ENCODE results near the gene FBXO30.
A peak's percentile ranks its signal among the peaks of the same experiment; 100 is the strongest.

FBXO30 gene, protein sequence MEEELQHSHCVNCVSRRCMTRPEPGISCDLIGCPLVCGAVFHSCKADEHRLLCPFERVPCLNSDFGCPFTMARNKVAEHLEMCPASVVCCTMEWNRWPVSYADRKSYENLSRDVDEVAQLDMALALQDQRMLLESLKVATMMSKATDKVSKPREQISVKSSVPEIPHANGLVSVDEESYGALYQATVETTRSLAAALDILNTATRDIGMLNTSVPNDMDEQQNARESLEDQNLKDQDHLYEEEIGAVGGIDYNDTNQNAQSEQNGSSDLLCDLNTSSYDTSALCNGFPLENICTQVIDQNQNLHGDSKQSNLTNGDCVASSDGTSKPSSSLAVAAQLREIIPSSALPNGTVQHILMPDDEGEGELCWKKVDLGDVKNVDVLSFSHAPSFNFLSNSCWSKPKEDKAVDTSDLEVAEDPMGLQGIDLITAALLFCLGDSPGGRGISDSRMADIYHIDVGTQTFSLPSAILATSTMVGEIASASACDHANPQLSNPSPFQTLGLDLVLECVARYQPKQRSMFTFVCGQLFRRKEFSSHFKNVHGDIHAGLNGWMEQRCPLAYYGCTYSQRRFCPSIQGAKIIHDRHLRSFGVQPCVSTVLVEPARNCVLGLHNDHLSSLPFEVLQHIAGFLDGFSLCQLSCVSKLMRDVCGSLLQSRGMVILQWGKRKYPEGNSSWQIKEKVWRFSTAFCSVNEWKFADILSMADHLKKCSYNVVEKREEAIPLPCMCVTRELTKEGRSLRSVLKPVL

DNA sequence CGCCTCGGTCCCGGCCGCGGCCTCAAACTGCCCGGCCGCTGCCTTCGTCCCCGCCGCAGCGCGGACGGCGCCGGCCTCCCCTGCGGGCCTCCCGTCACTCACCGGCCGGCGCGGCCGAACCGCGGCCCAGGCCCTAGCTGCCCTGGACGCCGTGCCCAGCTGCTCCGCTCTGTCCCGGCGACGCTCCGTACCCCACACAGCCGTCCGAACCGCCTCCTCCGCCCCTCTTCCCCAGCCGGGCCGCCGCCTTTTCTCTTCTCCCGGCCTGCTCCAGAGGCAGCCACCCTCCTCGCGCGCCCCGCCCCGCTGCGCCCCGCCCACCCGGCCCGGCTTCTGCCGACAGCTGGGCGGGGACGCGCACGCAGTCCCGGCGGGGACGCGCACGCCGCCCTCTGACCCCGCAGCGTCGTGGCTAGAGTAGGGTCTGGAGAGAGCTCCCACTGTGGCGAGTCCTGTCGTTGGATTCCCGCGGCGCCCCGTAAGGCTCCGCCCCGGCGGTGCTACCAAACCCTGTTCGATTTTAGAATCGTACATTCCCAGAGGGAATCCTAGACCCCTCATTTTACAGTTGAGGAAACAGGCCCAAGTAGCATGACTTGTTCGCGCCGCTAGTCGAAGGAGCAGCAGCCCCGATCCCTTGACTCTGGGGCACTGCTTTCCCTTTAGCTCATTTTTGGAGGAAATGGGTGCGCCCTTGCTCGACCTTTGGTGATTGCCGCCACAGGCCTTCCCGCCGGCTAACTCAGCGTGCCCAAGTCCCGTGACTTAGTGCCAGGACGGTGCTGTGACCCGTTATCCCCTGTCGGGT is at the start of gene FBXO30:
Gene FBXO30 (minus strand): TSS at position 295 of the 808 bp plus-strand sequence. CDS start 8,390 bp downstream, outside the sequence.
- Histone ChIP-seq H3K36me3 (ENCODE audit: control insufficient read depth in 5 of 5, insufficient read depth in 5 of 5, low read length in 5 of 5) (no peaks in the 10 kb centered on the region), H3K4me1 (ENCODE audit: control insufficient read depth in 5 of 5, insufficient read depth in 5 of 5, low read length in 5 of 5) (peaks cover 0 to 35% (median 27%) of the 10 kb centered on the region in 5 donors), H3K27me3 (ENCODE audit: control insufficient read depth in 5 of 5, insufficient read depth in 4 of 5, low read length in 5 of 5) (no peaks in the 10 kb centered on the region), H3K9ac (ENCODE audit: low read length in 5 of 5) (peak within 1 kb of the TSS; percentile 51 to 94 (median 87)), H3K4me3 (ENCODE audit: low read depth in 1 of 5, low read length in 5 of 5) (peak within 1 kb of the TSS; percentile 84 to 98 (median 88)), H3K27ac (ENCODE audit: low read depth, low read length) (peak within 1 kb of the TSS; percentile 93), H3K9me3 (ENCODE audit: control insufficient read depth in 5 of 5, low read length in 5 of 5) (no peaks in the 10 kb centered on the region)

DNA sequence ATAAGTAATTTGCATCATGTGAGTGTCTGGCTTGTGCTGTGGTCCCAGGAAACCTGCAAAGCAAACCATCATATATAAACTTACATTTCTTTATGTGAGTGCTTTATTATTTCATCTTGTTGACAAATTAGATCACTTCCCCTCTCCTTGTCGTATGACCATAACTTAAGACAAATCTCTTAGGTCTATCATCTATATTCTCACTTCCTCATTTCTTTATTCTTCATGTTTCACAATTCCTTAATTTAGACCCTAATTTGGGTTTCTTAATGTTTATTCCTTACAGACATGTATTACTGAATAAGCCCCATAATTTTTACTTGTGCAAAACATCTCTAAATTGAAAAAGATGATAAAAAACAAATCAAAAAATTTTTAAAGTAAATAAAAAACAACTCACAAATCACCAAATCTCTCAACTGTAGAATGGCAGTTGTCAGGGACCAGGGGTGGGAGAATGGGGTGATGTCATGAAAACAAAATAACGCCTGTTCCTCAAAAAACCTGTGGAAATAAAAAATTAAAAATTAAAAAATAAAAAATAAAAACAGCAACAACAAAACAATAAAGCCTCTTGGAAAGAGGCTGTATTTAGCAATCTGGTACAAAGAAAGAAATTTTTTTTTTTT is 49.5 kb upstream of the FBXO30 start:
- H3K36me3 ChIP-seq (ENCODE audit: control insufficient read depth in 5 of 5, insufficient read depth in 5 of 5, low read length in 5 of 5) = peaks cover 0 to 7% (median 0%) of the 10 kb centered on the region in 5 donors
- no peaks in the 10 kb centered on the region for H3K27me3 ChIP-seq (ENCODE audit: control insufficient read depth in 5 of 5, insufficient read depth in 4 of 5, low read length in 5 of 5)
- H3K27ac ChIP-seq (ENCODE audit: low read depth, low read length) = no peak overlapping the region
- H3K9ac ChIP-seq (ENCODE audit: low read length in 5 of 5) = no peak overlapping the region
- H3K9me3 ChIP-seq (ENCODE audit: control insufficient read depth in 5 of 5, low read length in 5 of 5) = peaks cover 0 to 6% (median 0%) of the 10 kb centered on the region in 5 donors
- H3K4me1 ChIP-seq (ENCODE audit: control insufficient read depth in 5 of 5, insufficient read depth in 5 of 5, low read length in 5 of 5) = peaks cover 0 to 8% (median 0%) of the 10 kb centered on the region in 5 donors
- no peak overlapping the region for H3K4me3 ChIP-seq (ENCODE audit: low read depth in 1 of 5, low read length in 5 of 5)

DNA sequence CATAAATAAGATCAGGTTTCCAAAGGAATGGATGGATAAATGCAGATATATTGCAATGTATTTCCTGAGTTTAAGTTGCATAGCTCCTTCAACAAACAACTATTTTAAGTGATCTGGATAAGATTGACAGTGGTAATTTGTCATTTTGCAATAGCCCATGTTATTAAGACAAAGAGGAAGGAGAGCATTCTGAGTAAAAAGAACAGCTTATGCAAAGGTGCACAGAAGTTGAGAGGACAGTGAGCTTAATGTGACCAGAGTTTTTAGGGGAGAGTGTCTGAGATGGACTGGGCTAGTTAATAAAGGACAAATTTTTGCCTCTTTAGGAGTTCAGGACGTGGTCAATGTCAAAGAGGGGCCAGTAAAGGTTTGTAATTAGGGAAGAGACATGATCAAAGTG is 48.8 kb upstream of the FBXO30 start:
- peaks cover 0 to 6% (median 0%) of the 10 kb centered on the region in 5 donors for H3K9me3 ChIP-seq (ENCODE audit: control insufficient read depth in 5 of 5, low read length in 5 of 5)
- no peak overlapping the region for H3K9ac ChIP-seq (ENCODE audit: low read length in 5 of 5)
- no peaks in the 10 kb centered on the region for H3K27me3 ChIP-seq (ENCODE audit: control insufficient read depth in 5 of 5, insufficient read depth in 4 of 5, low read length in 5 of 5)
- H3K4me3 ChIP-seq (ENCODE audit: low read depth in 1 of 5, low read length in 5 of 5) = no peak overlapping the region
- no peak overlapping the region for H3K27ac ChIP-seq (ENCODE audit: low read depth, low read length)
- H3K36me3 ChIP-seq (ENCODE audit: control insufficient read depth in 5 of 5, insufficient read depth in 5 of 5, low read length in 5 of 5) = peaks cover 0 to 7% (median 0%) of the 10 kb centered on the region in 5 donors
- H3K4me1 ChIP-seq (ENCODE audit: control insufficient read depth in 5 of 5, insufficient read depth in 5 of 5, low read length in 5 of 5) = peaks cover 0 to 8% (median 0%) of the 10 kb centered on the region in 5 donors

DNA sequence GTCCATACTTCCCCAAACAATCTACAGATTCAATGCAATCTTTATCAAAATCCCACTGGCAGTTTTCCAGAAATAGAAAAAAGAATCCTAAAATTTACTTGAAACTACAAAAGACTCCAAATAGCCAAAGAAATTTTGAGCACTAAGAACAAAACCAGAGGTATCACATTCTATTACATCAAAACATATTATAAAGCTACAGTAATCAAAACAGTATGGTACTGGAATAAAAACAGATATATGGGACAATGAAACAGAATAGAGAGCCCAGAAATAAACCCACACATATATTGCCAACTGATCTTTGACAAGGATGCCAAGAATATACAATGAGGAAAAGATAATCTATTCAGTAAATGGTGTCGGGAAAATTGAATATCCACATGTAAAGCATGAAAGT is 46.0 kb upstream of the FBXO30 start:
- H3K27ac ChIP-seq (ENCODE audit: low read depth, low read length) = no peak overlapping the region
- no peak overlapping the region for H3K4me3 ChIP-seq (ENCODE audit: low read depth in 1 of 5, low read length in 5 of 5)
- no peaks in the 10 kb centered on the region for H3K27me3 ChIP-seq (ENCODE audit: control insufficient read depth in 5 of 5, insufficient read depth in 4 of 5, low read length in 5 of 5)

DNA sequence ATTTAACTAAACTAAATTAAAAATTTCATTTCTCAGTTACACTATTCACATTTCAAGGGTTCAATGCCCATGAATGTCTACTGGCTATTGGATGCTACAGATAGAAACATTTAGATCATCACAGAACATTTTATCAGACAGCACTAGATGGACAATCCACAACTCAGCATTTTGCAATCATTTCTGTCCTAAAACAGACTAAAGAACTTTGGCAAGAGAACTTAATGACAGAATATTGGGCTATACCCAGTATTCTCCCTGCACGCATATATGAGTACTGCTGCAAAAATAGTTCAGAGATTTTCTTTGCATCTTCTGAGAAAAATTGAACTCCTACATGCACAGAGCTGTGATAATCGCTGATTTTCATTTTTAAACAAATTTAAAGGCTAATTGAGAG is 36.1 kb upstream of the FBXO30 start:
- Histone ChIP-seq H3K4me3 (ENCODE audit: low read depth in 1 of 5, low read length in 5 of 5) (no peak overlapping the region), H3K27ac (ENCODE audit: low read depth, low read length) (no peak overlapping the region), H3K4me1 (ENCODE audit: control insufficient read depth in 5 of 5, insufficient read depth in 5 of 5, low read length in 5 of 5) (peaks cover 0 to 11% (median 7%) of the 10 kb centered on the region in 5 donors), H3K36me3 (ENCODE audit: control insufficient read depth in 5 of 5, insufficient read depth in 5 of 5, low read length in 5 of 5) (no peaks in the 10 kb centered on the region), H3K27me3 (ENCODE audit: control insufficient read depth in 5 of 5, insufficient read depth in 4 of 5, low read length in 5 of 5) (no peaks in the 10 kb centered on the region), H3K9ac (ENCODE audit: low read length in 5 of 5) (no peak overlapping the region), H3K9me3 (ENCODE audit: control insufficient read depth in 5 of 5, low read length in 5 of 5) (no peaks in the 10 kb centered on the region)

More for the DNA sequence above, 46.0 kb upstream of the FBXO30 start:
- H3K9ac ChIP-seq (ENCODE audit: low read length in 5 of 5) = no peak overlapping the region
- peaks cover 0 to 6% (median 0%) of the 10 kb centered on the region in 5 donors for H3K9me3 ChIP-seq (ENCODE audit: control insufficient read depth in 5 of 5, low read length in 5 of 5)
- H3K36me3 ChIP-seq (ENCODE audit: control insufficient read depth in 5 of 5, insufficient read depth in 5 of 5, low read length in 5 of 5) = peaks cover 0 to 7% (median 0%) of the 10 kb centered on the region in 5 donors
- H3K4me1 ChIP-seq (ENCODE audit: control insufficient read depth in 5 of 5, insufficient read depth in 5 of 5, low read length in 5 of 5) = peaks cover 0 to 4% (median 0%) of the 10 kb centered on the region in 5 donors

DNA sequence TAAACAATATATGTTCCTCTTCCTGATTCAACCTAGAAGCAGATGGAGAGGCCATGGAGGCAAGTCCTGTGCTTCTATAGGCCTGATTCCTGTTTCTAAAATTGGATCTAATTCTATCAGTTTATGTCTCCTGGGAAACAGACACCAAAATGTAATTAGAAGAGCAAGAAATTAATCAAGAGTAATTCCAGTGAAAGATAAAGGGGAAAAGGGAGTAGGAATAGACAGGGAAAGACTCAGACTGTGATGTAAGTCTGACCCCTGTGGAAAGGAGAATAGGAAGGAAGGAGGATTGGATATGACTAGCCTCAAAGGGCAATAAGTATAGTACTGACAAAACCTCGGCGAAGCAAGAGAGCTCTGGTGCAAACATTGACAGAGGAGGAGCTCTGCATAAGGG is 33.9 kb upstream of the FBXO30 start:
- H3K36me3 ChIP-seq (ENCODE audit: control insufficient read depth in 5 of 5, insufficient read depth in 5 of 5, low read length in 5 of 5) = no peaks in the 10 kb centered on the region
- H3K9ac ChIP-seq (ENCODE audit: low read length in 5 of 5) = no peak overlapping the region
- H3K27ac ChIP-seq (ENCODE audit: low read depth, low read length) = no peak overlapping the region
- no peaks in the 10 kb centered on the region for H3K9me3 ChIP-seq (ENCODE audit: control insufficient read depth in 5 of 5, low read length in 5 of 5)
- no peaks in the 10 kb centered on the region for H3K27me3 ChIP-seq (ENCODE audit: control insufficient read depth in 5 of 5, insufficient read depth in 4 of 5, low read length in 5 of 5)
- no peak overlapping the region for H3K4me3 ChIP-seq (ENCODE audit: low read depth in 1 of 5, low read length in 5 of 5)
- H3K4me1 ChIP-seq (ENCODE audit: control insufficient read depth in 5 of 5, insufficient read depth in 5 of 5, low read length in 5 of 5) = peaks cover 0 to 17% (median 7%) of the 10 kb centered on the region in 5 donors

DNA sequence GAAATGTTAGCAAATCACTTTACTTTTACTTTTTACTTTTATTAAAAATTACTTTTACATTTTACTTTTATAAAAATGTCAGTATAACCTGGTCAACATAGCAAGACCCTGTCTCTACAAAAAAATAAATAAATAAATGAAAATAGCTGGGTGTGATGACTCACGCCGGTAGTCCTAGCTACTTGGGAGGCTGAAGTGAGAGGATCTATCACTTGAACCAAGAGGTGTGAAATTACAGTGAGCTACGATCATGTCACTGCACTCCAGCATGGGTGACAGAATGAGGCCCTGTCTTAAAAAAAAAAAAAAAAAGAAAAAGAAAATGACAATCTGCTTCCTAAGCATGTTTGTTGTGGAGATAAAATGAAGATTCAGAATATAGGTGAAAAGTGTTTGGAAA is 31.0 kb upstream of the FBXO30 start:
- H3K27ac ChIP-seq (ENCODE audit: low read depth, low read length) = no peak overlapping the region
- H3K27me3 ChIP-seq (ENCODE audit: control insufficient read depth in 5 of 5, insufficient read depth in 4 of 5, low read length in 5 of 5) = no peaks in the 10 kb centered on the region
- H3K9ac ChIP-seq (ENCODE audit: low read length in 5 of 5) = no peak overlapping the region
- peaks cover 0 to 3% (median 0%) of the 10 kb centered on the region in 5 donors for H3K36me3 ChIP-seq (ENCODE audit: control insufficient read depth in 5 of 5, insufficient read depth in 5 of 5, low read length in 5 of 5)
- H3K4me1 ChIP-seq (ENCODE audit: control insufficient read depth in 5 of 5, insufficient read depth in 5 of 5, low read length in 5 of 5) = peaks cover 0 to 22% (median 5%) of the 10 kb centered on the region in 5 donors
- H3K4me3 ChIP-seq (ENCODE audit: low read depth in 1 of 5, low read length in 5 of 5) = no peak overlapping the region
- H3K9me3 ChIP-seq (ENCODE audit: control insufficient read depth in 5 of 5, low read length in 5 of 5) = no peaks in the 10 kb centered on the region

DNA sequence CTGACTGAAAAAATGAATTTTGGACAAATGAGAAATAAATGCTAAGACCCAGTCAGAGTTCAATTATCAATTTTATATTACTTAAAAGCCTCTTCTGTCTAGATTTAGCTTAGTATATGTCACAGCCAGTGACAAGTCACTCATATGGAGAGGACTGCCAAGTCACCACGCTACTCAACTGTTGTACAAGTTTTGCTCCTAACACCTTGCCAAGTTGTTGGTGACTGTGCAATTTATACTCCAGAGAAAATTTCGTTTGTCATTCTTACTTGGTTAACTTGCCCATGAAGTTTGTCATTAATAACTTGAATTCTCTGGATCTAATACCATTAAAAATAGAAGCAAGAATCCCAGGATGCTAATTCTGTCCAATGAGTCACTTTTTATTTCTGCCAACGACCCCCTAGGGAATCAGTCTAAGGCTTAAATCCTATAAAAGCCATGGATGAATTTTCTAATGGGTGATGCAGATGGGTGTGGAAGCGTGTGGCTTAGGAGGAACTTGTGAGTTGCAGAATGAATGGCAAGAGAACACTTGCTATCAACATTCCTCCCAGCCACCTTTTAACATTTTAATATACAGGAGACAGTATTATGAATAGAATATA is 30.4 kb upstream of the FBXO30 start:
- H3K36me3 ChIP-seq (ENCODE audit: control insufficient read depth in 5 of 5, insufficient read depth in 5 of 5, low read length in 5 of 5) = peaks cover 0 to 3% (median 0%) of the 10 kb centered on the region in 5 donors
- no peak overlapping the region for H3K4me3 ChIP-seq (ENCODE audit: low read depth in 1 of 5, low read length in 5 of 5)
- H3K4me1 ChIP-seq (ENCODE audit: control insufficient read depth in 5 of 5, insufficient read depth in 5 of 5, low read length in 5 of 5) = peaks cover 0 to 18% (median 0%) of the 10 kb centered on the region in 5 donors
- no peaks in the 10 kb centered on the region for H3K9me3 ChIP-seq (ENCODE audit: control insufficient read depth in 5 of 5, low read length in 5 of 5)
- no peak overlapping the region for H3K27ac ChIP-seq (ENCODE audit: low read depth, low read length)
- no peaks in the 10 kb centered on the region for H3K27me3 ChIP-seq (ENCODE audit: control insufficient read depth in 5 of 5, insufficient read depth in 4 of 5, low read length in 5 of 5)
- H3K9ac ChIP-seq (ENCODE audit: low read length in 5 of 5) = no peak overlapping the region
